ENCODE measurements around the gene HOXB5.

GRCh38 chr17:48559122-48559839, 34.3 kb downstream of the HOXB5 start:
- TF ChIP-seq CTCF (IDR thresholded peaks at IDR 0.05; ENCODE audit: low read depth, low read length) (peak; percentile 9; the same call in 1 of the 2 replicates), EZH2phosphoT487 (IDR thresholded peaks at IDR 0.05; ENCODE audit: low read depth) (no peak)
